GM23338 (cell line): ENCODE data around the gene CCL18. TPM values are rescaled to one million over a fixed set of nuclear protein-coding genes. Genes with fewer than 3 reads are reported as not detected.

Experiments used
- ATAC-seq: fragments of 200-7000 bp; cut with Tn5 transposase; 3 replicates; pipeline ENCODE4 v1.9.1; 2020
- DNase-seq: peaks from one replicate; pipeline ENCODE4 v3.0.0-alpha.2; 2015; ENCODE audit warnings: low spot score
- H2AFZ ChIP-seq: fragments of 200-600 bp; sonication (generic); 2 replicates; pipeline ENCODE4 v1.8.0; 2016; ENCODE audit warnings: antibody characterized with exemption, mild to moderate bottlenecking, moderate library complexity
- H3F3A ChIP-seq: fragments of 200-600 bp; sonication (generic); replicated peaks from 2 replicates; pipeline ENCODE4 v1.8.0; 2017; ENCODE audit warnings: antibody characterized with exemption, mixed run types, low read depth
- H3K27ac ChIP-seq: fragments of 200-600 bp; sonication (generic); 2 replicates; pipeline ENCODE4 v1.6.1; 2016; ENCODE audit warnings: low read depth
- H3K27me3 ChIP-seq: fragments of 200-600 bp; sonication (generic); 2 replicates; pipeline ENCODE4 v1.8.0; 2016; ENCODE audit warnings: mild to moderate bottlenecking, mixed run types, moderate library complexity; ENCODE audit not compliant: insufficient read depth
- H3K36me3 ChIP-seq: fragments of 200-600 bp; sonication (generic); 2 replicates; pipeline ENCODE4 v1.8.0; 2016; ENCODE audit warnings: mild to moderate bottlenecking; ENCODE audit not compliant: insufficient read depth
- H3K4me1 ChIP-seq: fragments of 200-600 bp; sonication (generic); 2 replicates; pipeline ENCODE4 v1.8.0; 2016; ENCODE audit warnings: mild to moderate bottlenecking, moderate library complexity; ENCODE audit not compliant: insufficient read depth
- H3K4me2 ChIP-seq: fragments of 200-600 bp; sonication (generic); 2 replicates; pipeline ENCODE4 v1.7.1; 2017; ENCODE audit warnings: mixed run types
- H3K4me3 ChIP-seq: fragments of 200-600 bp; sonication (generic); 2 replicates; pipeline ENCODE4 v1.6.1; 2016; ENCODE audit warnings: mixed run types
- H3K79me2 ChIP-seq: fragments of 200-600 bp; sonication (generic); replicated peaks from 2 replicates; pipeline ENCODE4 v1.8.0; 2017; ENCODE audit warnings: mild to moderate bottlenecking; ENCODE audit not compliant: insufficient read depth
- H3K9me2 ChIP-seq: fragments of 200-600 bp; sonication (generic); 2 replicates; pipeline ENCODE4 v1.8.0; 2017; ENCODE audit not compliant: insufficient read depth
- H4K20me1 ChIP-seq: fragments of 200-600 bp; sonication (generic); replicated peaks from 2 replicates; pipeline ENCODE4 v1.8.0; 2017; ENCODE audit warnings: mild to moderate bottlenecking; ENCODE audit not compliant: insufficient read depth
- H3K27ac Mint-ChIP-seq: 2 replicates; pipeline ENCODE4 v1.8.0; 2020; ENCODE audit warnings: inconsistent platforms, mild to moderate bottlenecking, moderate library complexity, mixed read lengths
- H3K27me3 Mint-ChIP-seq: 3 replicates; pipeline ENCODE4 v1.8.0; 2022; ENCODE audit warnings: low read depth, mild to moderate bottlenecking, moderate library complexity, mixed read lengths, inconsistent platforms; ENCODE audit not compliant: insufficient read depth, poor library complexity
- H3K36me3 Mint-ChIP-seq: 3 replicates; pipeline ENCODE4 v1.8.0; 2021; ENCODE audit warnings: low read depth, mild to moderate bottlenecking, inconsistent platforms, moderate library complexity, mixed read lengths
- H3K4me1 Mint-ChIP-seq: 3 replicates; pipeline ENCODE4 v1.8.0; 2020; ENCODE audit warnings: mild to moderate bottlenecking, inconsistent platforms, mixed read lengths
- H3K4me3 Mint-ChIP-seq: 3 replicates; pipeline ENCODE4 v1.8.0; 2021; ENCODE audit warnings: moderate library complexity, mild to moderate bottlenecking, inconsistent platforms, mixed read lengths
- H3K9me3 Mint-ChIP-seq: 3 replicates; pipeline ENCODE4 v1.8.0; 2020; ENCODE audit warnings: moderate library complexity, mild to moderate bottlenecking, inconsistent platforms, mixed read lengths
- CREB1 ChIP-seq: fragments of 250-450 bp; sonication (Bioruptor Pico); IDR thresholded peaks from 2 replicates; pipeline ENCODE4 v1.5.0; 2020; ENCODE audit warnings: low read depth, mild to moderate bottlenecking, moderate library complexity
- CTCF ChIP-seq, 2 experiments: fragments of 200-600 bp in 1 of 2; sonication (generic) in 1 of 2; conservative IDR thresholded peaks; 2 replicates each; pipeline versions ENCODE4 v1.5.1 to v1.6.1; 2016 to 2017; ENCODE audit warnings: antibody characterized with exemption in 2 of 2, low read depth in 2 of 2, mild to moderate bottlenecking in 2 of 2, moderate library complexity in 1 of 2
- EZH2 ChIP-seq: fragments of 200-600 bp; sonication (generic); IDR thresholded peaks from one replicate; pipeline ENCODE4 v1.8.0; 2017; ENCODE audit warnings: antibody characterized with exemption, mild to moderate bottlenecking, low read depth; ENCODE audit not compliant: unreplicated experiment
- EZH2phosphoT487 ChIP-seq: fragments of 200-600 bp; sonication (generic); IDR thresholded peaks from one replicate; pipeline ENCODE4 v1.8.1; 2018; ENCODE audit warnings: antibody characterized with exemption; ENCODE audit not compliant: unreplicated experiment
- JUNB ChIP-seq: IDR thresholded peaks from one replicate; pipeline ENCODE4 v1.6.1; 2016; ENCODE audit warnings: antibody characterized with exemption; ENCODE audit not compliant: unreplicated experiment
- NANOG ChIP-seq: IDR thresholded peaks from 2 replicates; pipeline ENCODE4 v1.6.1; 2016; ENCODE audit warnings: antibody characterized with exemption, borderline replicate concordance
- POLR2AphosphoS5 ChIP-seq: IDR thresholded peaks from 2 replicates; pipeline ENCODE4 v1.6.1; 2016; ENCODE audit warnings: antibody characterized with exemption, low read depth
- REST ChIP-seq: IDR thresholded peaks from one replicate; pipeline ENCODE4 v1.6.1; 2018; ENCODE audit warnings: antibody characterized with exemption; ENCODE audit not compliant: unreplicated experiment
- STAT1 ChIP-seq: IDR thresholded peaks from one replicate; pipeline ENCODE4 v1.6.1; 2016; ENCODE audit warnings: antibody characterized with exemption; ENCODE audit not compliant: unreplicated experiment
- ZNF114 ChIP-seq: fragments of 250-450 bp; sonication (Bioruptor Pico); IDR thresholded peaks from 2 replicates; pipeline ENCODE4 v1.5.0; 2020; ENCODE audit warnings: mild to moderate bottlenecking, moderate library complexity
- polyA plus RNA-seq: library from polyadenylated mRNA; unstranded; fragments of >200 nt; fragmentation: Nextera tagmentation; extraction: Ambion mirVana; gene quantifications from 2 replicates; pipeline ENCODE4 v1.2.1, GENCODE V29; 2016
- total RNA-seq: library from RNA; depleted of rRNA; stranded (reverse); fragments of >200 nt; shearing (Covaris generic); gene quantifications from 2 replicates; pipeline ENCODE4 v1.2.3, GENCODE V29; 2014
- TF ChIP-seq, protein P1 (sequence below): IDR thresholded peaks from 2 replicates; pipeline ENCODE4 v1.6.1; 2016; ENCODE audit warnings: antibody characterized with exemption

The CCL18 gene
- total and polyA plus RNA-seq, 2 experiments from 2014 or later = not detected

DNA sequence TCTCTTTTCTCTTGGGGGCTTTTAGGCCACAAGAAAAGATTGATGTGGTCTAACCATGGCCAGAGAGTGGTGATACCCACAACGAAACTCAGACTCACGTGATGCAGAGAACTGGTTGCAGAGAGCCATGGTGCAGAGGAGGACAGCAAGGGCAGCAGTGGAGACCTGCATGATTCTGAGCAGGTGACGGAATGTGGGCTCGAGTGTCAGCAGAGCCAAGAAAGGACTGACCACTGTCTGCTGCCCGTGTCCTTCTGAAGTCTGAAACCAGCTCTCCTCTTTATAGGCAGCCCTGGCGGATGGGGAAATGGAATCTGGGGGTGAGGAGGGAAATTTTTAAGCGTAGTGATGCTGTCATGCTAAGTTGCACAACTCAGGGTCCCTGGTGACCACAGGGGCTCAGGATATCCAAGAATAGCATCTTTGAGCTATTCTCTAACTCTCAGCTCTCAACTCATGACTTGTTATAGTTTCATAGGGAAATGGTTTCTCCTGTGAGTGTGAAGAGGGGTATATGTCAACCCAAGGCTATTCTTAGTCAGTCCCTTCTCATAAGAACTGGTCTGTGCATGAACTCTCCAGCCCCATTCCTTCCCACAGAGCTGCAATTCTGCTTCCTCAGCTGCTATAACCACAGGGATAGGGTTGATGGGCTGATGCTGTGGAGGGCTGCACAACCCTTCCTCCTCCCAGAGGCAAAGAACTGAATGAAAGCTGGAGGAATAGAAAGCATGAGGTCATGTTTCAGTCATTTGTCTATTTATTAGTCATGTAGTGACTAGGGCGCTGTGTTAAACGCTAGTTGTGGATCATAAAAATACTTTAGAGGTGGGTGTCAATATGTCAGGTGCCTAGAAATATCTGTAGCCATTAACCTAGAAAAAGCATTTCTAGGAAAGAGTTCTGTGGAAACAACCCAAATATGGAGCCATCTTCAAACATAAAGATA is 26.1 kb downstream of the CCL18 start, which contains the start of gene CCL3 (continued):
- TF ChIP-seq REST (no peak), ZNF114 (CRISPR knock-in tag) (no peak), POLR2AphosphoS5 (no peak), NANOG (no peak)

GRCh38 chr17:36092230-36092629 is 28.2 kb downstream of the CCL18 start:
- H3K4me2 ChIP-seq = no peak overlapping the region
- H3K27ac ChIP-seq = no peak overlapping the region
- Mint-ChIP-seq H3K4me3 (no peak overlapping the region), H3K27me3 (peaks cover 10% of the 10 kb centered on the region), H3K36me3 (no peaks in the 10 kb centered on the region), H3K9me3 (no peaks in the 10 kb centered on the region; the same call in 2 of the 3 replicates), H3K27ac (no peak overlapping the region), H3K4me1 (peaks cover 7% of the 10 kb centered on the region)
- no peaks in the 10 kb centered on the region for H3K36me3 ChIP-seq
- no peaks in the 10 kb centered on the region for H3K4me1 ChIP-seq
- H3K9me2 ChIP-seq = no peaks in the 10 kb centered on the region
- ATAC-seq (no peak), DNase-seq (no peak)
- H3F3A ChIP-seq = no peaks in the 10 kb centered on the region
- no peak overlapping the region for H2AFZ ChIP-seq
- no peaks in the 10 kb centered on the region for H3K27me3 ChIP-seq
- no peak overlapping the region for H3K4me3 ChIP-seq
- H3K79me2 ChIP-seq = no peaks in the 10 kb centered on the region
- no peaks in the 10 kb centered on the region for H4K20me1 ChIP-seq
- no peak for TF ChIP-seq NANOG
- TF ChIP-seq STAT1 = no peak
- no peak for TF ChIP-seq POLR2AphosphoS5
- TF ChIP-seq EZH2 = no peak
- TF ChIP-seq, protein P1, sequence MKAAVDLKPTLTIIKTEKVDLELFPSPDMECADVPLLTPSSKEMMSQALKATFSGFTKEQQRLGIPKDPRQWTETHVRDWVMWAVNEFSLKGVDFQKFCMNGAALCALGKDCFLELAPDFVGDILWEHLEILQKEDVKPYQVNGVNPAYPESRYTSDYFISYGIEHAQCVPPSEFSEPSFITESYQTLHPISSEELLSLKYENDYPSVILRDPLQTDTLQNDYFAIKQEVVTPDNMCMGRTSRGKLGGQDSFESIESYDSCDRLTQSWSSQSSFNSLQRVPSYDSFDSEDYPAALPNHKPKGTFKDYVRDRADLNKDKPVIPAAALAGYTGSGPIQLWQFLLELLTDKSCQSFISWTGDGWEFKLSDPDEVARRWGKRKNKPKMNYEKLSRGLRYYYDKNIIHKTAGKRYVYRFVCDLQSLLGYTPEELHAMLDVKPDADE = no peak
- no peak for TF ChIP-seq CTCF (conservative IDR thresholded peaks at IDR 0.05; ENCODE audit: low read depth in 2 of 2)
- no peak for TF ChIP-seq REST
- TF ChIP-seq ZNF114 (CRISPR knock-in tag) = no peak
- no peak for TF ChIP-seq JUNB
- TF ChIP-seq EZH2phosphoT487 = no peak
- TF ChIP-seq CREB1 = no peak
